Measurements from ENCODE around the gene FCHSD1.

Gene FCHSD1

GRCh38 chr5:141672841-141673813, 21.9 kb upstream of the FCHSD1 start:
- peak; percentile 30 for DNase-seq

GRCh38 chr5:141672071-141672840, 21.0 kb upstream of the FCHSD1 start:
- no peak for DNase-seq

- no peak for DNase-seq
These were observed 18.3 kb upstream of the FCHSD1 start for GRCh38 chr5:141669520-141669919.

GRCh38 chr5:141668601-141669265, 17.5 kb upstream of the FCHSD1 start:
- DNase-seq: no peak

DNA sequence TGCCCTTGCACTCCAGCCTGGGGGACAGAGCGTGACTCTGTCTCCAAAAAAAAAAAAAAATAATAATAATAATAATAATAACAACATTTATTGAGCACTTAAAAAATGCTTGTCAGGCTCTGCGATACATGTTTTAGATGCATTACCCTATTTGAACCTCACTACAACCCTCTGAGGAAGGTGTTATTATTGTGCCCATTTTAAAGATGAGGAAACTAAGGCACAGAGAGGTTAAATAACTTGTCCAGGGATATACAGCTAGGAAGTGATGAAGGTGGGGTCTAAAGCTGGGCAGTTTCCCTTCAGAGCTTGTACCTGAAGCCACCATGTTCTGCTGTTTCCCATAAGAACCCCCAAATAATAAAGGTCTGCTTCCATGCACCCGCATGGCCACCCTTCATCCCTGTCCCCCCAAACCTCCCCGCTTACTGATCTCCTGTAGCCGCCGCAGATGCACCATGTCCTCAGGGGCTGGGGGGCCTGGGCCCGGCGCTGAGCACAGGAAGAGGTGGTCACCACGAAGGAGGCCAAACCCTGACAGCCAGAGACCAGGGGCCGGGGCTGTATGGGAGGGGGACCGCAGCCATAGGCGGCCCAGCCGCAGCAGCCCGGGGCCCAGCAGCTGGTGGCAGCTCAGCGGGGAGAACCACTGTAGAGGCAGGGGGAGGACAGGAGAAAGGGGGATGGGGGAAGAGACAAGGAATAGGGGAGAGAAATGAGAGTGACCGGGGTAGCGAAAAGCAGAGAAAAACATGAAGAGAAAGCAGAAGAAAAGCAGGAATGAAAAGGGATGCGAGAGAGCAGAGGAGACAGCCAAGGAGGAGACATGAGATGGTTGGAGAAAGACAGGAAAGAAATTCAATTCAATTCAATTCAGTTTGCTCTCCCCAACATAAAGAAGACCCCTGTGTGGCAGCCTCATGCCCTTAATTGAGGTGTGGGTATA, 15.1 kb upstream of the FCHSD1 start:
- DNase-seq: no peak

GRCh38 chr5:141664733-141665461, 13.7 kb upstream of the FCHSD1 start:
- DNase-seq: peak; percentile 89

GRCh38 chr5:141663506-141663905, 12.3 kb upstream of the FCHSD1 start:
- no peak for DNase-seq

DNA sequence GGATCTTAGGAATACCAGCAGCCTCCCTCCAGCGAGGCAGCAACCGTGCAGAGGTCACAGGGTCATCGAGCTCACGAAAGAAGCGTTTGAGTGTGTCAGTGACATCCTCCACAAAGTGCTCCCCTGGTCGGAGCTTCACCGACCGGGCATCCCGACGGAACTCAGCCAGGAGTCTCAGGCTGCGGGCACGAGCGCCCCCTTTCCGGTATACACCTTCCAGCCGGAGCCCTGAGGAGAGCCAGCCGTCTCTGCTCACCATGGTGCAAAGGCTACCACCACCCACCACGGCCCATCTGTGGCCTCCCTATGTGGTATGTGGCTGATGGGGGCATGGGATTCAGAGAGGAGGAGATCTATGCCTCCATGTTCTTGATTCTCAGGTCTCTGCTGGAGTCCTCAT, 10.8 kb upstream of the FCHSD1 start:
- no peak for DNase-seq

DNA sequence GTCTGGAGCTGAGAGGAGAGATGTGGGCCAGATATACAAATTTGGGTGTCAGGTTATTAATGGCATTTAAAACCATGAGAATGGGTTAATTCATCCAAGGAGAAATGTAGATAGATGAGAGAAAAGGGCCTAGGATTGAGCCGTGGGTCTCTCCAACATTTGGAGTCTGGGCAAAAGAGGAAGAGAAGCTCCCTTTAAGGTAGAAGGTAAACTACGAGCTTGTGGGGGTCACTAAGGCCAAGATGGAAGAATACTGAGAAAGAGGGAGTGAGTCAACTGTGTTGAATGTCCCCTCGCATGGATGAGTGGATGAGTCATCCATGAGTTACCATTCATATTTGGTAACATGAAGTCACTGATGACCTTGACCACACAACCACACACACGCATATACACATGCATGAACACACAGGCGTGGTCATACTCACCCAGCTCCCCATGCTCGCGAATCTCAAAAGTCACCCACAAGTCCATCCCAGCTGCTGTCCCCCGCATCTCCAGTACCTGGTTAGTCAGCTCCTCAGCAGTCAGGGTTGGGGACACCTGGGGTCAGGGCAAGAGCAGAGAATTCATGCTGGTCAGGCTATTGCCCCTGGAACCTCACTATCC, 6.8 kb upstream of the FCHSD1 start:
- no peak for DNase-seq

DNA sequence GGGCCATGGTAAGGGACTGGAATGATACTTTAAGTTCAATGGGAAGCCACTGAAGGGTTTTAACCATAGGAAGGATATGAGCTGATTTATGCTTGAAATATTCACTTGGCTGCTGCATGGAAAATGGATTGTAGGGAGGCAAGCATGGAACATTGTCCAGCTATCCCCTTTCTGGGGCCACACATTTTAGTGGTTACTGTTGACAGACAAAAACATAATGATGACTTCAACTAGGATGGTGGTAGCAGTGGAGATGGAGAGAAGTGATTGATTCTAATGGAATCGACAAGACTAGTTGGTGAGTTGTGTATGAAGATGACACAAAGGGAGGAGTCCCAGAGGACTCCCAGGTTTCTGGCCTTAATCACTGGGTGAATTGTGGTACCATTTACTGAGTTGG, 6.2 kb upstream of the FCHSD1 start:
- no peak for DNase-seq

DNA sequence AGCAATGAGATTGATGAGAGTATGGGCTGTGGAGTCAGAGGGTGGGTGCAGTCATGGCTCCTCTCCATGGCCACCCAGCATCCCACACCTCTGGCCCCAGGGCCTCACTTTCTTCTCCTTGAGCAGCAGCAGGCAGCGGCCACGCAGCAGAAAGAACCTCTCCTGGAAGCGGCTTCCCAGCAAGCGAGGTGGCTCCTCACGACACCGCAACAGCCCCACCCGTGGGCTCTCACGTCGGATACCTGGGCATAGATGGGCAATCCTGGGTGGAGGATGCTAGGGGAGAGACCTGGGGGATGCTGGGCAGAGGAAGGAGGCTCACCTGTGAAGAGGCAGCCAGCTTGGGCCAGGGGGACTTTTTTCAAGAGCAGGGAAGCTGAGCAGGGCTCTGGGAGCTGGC, 5.2 kb upstream of the FCHSD1 start:
- no peak for DNase-seq

DNA sequence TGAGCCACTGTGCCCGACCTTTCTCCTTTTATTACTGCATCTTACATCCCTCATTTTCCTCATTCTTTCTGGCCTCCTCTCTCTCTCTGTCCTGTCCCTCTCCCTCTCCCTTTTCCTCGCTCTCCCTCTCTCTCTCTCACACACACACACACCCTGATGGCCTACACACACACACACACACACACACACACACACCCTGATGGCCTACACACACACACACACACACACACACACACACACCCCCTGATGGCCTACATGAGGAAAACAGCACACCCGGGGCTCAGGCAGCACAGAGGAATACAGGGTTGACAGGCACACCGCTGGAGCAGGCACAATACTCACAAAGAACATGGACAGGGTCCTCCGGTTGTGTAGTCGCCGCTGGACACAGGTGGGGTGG, 3.8 kb upstream of the FCHSD1 start:
- DNase-seq: no peak

GRCh38 chr5:141654298-141654697, 3.1 kb upstream of the FCHSD1 start:
- DNase-seq: no peak

DNA sequence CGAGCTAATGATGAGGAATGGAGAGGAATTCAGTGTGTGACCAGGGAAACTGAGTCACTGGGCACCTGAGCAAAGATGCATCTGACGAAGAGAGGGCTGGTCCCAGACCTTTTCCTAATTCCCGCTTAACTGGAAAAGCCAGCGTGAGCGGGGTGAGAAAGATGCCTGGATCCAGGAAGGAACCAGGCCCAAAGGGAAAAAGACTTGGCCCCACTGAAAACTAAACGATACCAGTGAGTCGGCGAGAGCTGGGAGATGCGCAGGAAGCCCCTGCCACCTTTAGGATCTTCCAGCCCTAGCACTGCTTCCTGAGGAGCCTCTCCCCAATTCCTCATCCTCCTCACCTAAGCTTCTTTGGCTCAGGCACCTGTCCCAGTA, 499 bp upstream of the FCHSD1 start:
- DNase-seq: no peak

GRCh38 chr5:141649972-141650371, 1.2 kb downstream of the FCHSD1 start:
- no peak for DNase-seq

- no peak for DNase-seq
These were observed 2.0 kb downstream of the FCHSD1 start for GRCh38 chr5:141649056-141649688.

- no peak for DNase-seq
These were observed 3.4 kb downstream of the FCHSD1 start for GRCh38 chr5:141647851-141648250.

- no peak for DNase-seq
These were observed 4.0 kb downstream of the FCHSD1 start for GRCh38 chr5:141647242-141647641.

GRCh38 chr5:141646026-141646425, 5.2 kb downstream of the FCHSD1 start:
- no peak for DNase-seq

DNA sequence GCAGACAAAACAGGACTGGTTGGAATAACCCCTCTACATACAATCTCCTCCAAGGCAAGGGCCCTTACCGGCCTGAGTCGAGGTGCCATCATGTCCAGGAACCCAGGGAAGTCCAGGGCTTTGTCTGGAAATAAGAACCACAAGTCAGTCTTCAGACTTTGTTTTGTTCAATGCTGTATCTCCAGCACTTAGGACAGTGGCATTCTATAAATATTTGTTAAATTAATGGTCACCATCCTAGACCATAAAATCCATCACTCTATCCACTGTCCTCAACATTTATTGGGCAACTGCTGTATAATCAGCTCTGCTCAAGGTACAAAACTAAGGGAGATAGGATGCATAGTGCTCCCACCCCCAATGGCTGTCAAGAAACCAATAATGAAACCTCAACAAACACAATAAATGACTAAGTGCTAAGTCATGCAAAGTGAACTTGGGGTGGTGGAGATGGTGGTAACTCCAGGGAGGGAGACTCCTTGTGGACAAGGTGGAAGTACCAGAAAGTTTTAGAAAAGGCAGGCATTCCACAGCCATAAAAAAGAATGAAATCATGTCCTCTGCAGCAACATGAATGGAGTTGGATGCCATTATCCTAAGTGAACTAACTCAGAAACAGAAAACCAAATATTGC, 9.5 kb downstream of the FCHSD1 start:
- peak; percentile 68 for DNase-seq

All from hematopoietic multipotent progenitor cell treated with erythropoietin and hydrocortisone succinate and interleukin-3 and kit ligand, for 4 days (in vitro differentiated cells).